K562 (cell line): Measurements from ENCODE around the gene ZNF547. TPM values are rescaled to one million over a fixed set of nuclear protein-coding genes. Genes with fewer than 3 reads are reported as not detected.

ENCODE experiments used
- ASH1L ChIP-seq: fragments of 450-650 bp; IDR thresholded peaks from 2 replicates; pipeline ENCODE4 v1.6.1; 2018; ENCODE audit warnings: borderline replicate concordance, mild to moderate bottlenecking, low read depth; ENCODE audit not compliant: partially characterized antibody
- DMBX1 ChIP-seq: fragments of 250-450 bp; sonication (Bioruptor Pico); IDR thresholded peaks from 2 replicates; pipeline ENCODE4 v1.8.0; 2022; ENCODE audit warnings: inconsistent platforms, mild to moderate bottlenecking, moderate library complexity, borderline replicate concordance
- HNRNPH1 ChIP-seq: fragments of 200-400 bp; formaldehyde crosslinking; optimal IDR thresholded peaks from 2 replicates; pipeline ENCODE3; 2017; ENCODE audit warnings: low read depth, mild to moderate bottlenecking, low read length, moderate library complexity
- HNRNPLL ChIP-seq: fragments of 200-400 bp; formaldehyde crosslinking; IDR thresholded peaks from 2 replicates; pipeline ENCODE4 v1.6.1; 2017; ENCODE audit warnings: low read length, low read depth, mild to moderate bottlenecking; ENCODE audit not compliant: poor library complexity, severe bottlenecking
- KLF6 ChIP-seq: fragments of 250-450 bp; sonication (Bioruptor Pico); IDR thresholded peaks from 2 replicates; pipeline ENCODE4 v1.4.0; 2020; ENCODE audit warnings: mild to moderate bottlenecking, moderate library complexity, borderline replicate concordance
- MAFF ChIP-seq: IDR thresholded peaks from 2 replicates; pipeline ENCODE4 v1.6.1; 2012; ENCODE audit warnings: low read length, improper control_type of control experiment
- MAFK ChIP-seq: IDR thresholded peaks from 2 replicates; pipeline ENCODE4 v1.6.1; 2011; ENCODE audit warnings: low read length, improper control_type of control experiment
- NCOA1 ChIP-seq: fragments of 450-650 bp; IDR thresholded peaks from 2 replicates; pipeline ENCODE4 v1.6.1; 2016; ENCODE audit warnings: low read depth
- NR3C1 ChIP-seq: sonication (generic); formaldehyde crosslinking; IDR thresholded peaks from 2 replicates; pipeline ENCODE4 v1.8.1; 2022; ENCODE audit warnings: missing genetic modification reagents
- PKNOX1 ChIP-seq: fragments of 450-650 bp; IDR thresholded peaks from 2 replicates; pipeline ENCODE4 v1.6.1; 2016
- RAD51 ChIP-seq: fragments of 450-650 bp; IDR thresholded peaks from 2 replicates; pipeline ENCODE4 v1.7.1; 2016; ENCODE audit warnings: low read depth, mild to moderate bottlenecking, borderline replicate concordance
- RFX5 ChIP-seq: IDR thresholded peaks from 2 replicates; pipeline ENCODE4 v1.6.1; 2011; ENCODE audit warnings: low read depth, mild to moderate bottlenecking, improper control_type of control experiment, low read length
- SETDB1 ChIP-seq: IDR thresholded peaks from one replicate; pipeline ENCODE4 v1.6.1; 2012; ENCODE audit warnings: low read length, control low read depth, inconsistent platforms
- SIN3A ChIP-seq, 2 experiments: fragments of 150-350 bp in 1 of 2; IDR thresholded peaks; 2 replicates each; pipeline ENCODE4 v1.6.1; 2011 to 2016; ENCODE audit warnings: borderline replicate concordance in 2 of 2, low read depth in 2 of 2, low read length in 2 of 2, mild to moderate bottlenecking in 2 of 2, moderate library complexity in 2 of 2; ENCODE audit not compliant: control insufficient read depth in 1 of 2
- SP2 ChIP-seq: IDR thresholded peaks from 2 replicates; pipeline ENCODE4 v1.6.1; 2011; ENCODE audit warnings: mild to moderate bottlenecking, low read depth, low read length, moderate library complexity; ENCODE audit not compliant: poor library complexity, severe bottlenecking; ENCODE audit errors: extremely low read depth
- TBL1XR1 ChIP-seq, 2 experiments: IDR thresholded peaks; 2 replicates each; pipeline ENCODE4 v1.6.1; 2012; ENCODE audit warnings: improper control_type of control experiment in 2 of 2, low read length in 2 of 2, mild to moderate bottlenecking in 1 of 2
- TSHZ1 ChIP-seq: fragments of 250-450 bp; sonication (Bioruptor Pico); IDR thresholded peaks from 2 replicates; pipeline ENCODE4 v1.4.0; 2020; ENCODE audit warnings: mild to moderate bottlenecking, moderate library complexity
- ZNF24 ChIP-seq: fragments of 450-650 bp; IDR thresholded peaks from 2 replicates; pipeline ENCODE4 v1.6.1; 2016
- ZNF449 ChIP-seq: fragments of 250-450 bp; sonication (Bioruptor Pico); IDR thresholded peaks from 2 replicates; pipeline ENCODE4 v1.8.0; 2022; ENCODE audit warnings: moderate library complexity, mild to moderate bottlenecking, inconsistent platforms
- polyA plus RNA-seq, 8 experiments: library from polyadenylated mRNA; depleted of rRNA in 4 of 8; stranded (reverse) in 5 of 8; unstranded in 3 of 8; fragments of >200 nt; fragmentation: Nextera tagmentation in 2 of 8; fragmentation: Illumina TruSeq in 1 of 8; extraction: Ambion mirVana in 2 of 8; extraction: Trizol in 1 of 8; gene quantifications; 2 replicates each; pipeline versions ENCODE4 v1.2.1 to v1.2.3, GENCODE V29; 2011 to 2014; ENCODE audit warnings: inconsistent platforms in 1 of 8, missing spikeins in 1 of 8
- total RNA-seq, 7 experiments: library from RNA; depleted of rRNA in 6 of 7; stranded (reverse); fragments of >200 nt in 6 of 7; fragmentation: Illumina TruSeq in 2 of 7; extraction: Trizol in 2 of 7; gene quantifications; 2 replicates each; pipeline versions ENCODE4 v1.2.1 to v1.2.3, GENCODE V29; 2011 to 2021; ENCODE audit warnings: low replicate concordance in 1 of 7
- TF ChIP-seq, protein P1 (sequence below): sonication (generic); formaldehyde crosslinking; IDR thresholded peaks from 2 replicates; pipeline ENCODE4 v1.4.0; 2020; ENCODE audit warnings: mild to moderate bottlenecking, missing genetic modification reagents

ZNF547 gene
- total and polyA plus RNA-seq, 9 of the 15 experiments (the other 6 are each of a cell fraction or from before 2014, with no cell fraction given): 0.03 to 0.96 (median 0.30) TPM

DNA sequence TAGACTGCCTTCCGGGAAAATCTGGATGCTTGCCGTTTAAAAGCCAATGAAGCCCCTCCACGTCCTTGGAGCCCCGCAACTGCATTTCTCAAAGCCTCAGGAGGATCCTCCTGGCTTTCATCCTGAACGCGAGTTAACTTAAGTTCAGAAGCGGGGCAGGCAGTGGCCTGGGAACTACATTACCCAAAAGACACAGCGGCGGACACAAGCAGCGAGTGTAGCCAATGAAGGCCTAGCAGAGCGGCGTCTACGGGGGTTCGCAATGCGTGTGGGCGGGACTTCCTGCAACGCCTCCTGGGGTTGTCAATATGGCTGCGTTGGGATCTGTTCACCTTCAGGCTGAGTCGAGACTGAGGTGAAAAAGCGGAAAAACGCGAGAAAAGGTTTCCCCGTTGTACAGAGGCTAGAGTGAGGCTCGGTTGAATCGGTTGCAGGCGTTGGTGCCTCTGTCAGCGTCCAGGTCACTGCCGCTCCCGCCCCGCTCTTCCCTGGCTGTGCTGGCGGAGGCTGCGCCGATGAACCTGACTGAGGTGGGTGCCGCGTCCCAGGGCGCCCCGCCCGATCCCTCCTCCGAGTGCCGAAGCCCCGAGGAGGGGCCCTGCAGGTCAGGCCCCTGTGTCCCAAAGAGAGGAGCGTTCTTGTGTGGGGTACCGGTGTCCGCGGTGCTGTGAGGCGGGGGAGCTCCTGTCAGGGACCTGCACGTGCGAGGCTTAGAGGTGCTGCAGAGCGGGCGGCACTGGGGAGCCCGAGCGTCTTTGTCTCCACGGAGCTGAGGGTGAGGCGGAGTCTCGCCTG, 47.7 kb downstream of the ZNF547 start, which contains the start of gene ZNF17 (continued):
- TF ChIP-seq ZNF449 (CRISPR knock-in tag) (no peak), MAFF (no peak), SP2 (peak; percentile 73), RFX5 (no peak), SETDB1 (no peak), RAD51 (no peak), NCOA1 (no peak), ZNF24 (no peak), MAFK (no peak), PKNOX1 (peak; percentile 98), DMBX1 (CRISPR knock-in tag) (no peak), TSHZ1 (CRISPR knock-in tag) (no peak), HNRNPH1 (no peak), ASH1L (peak; percentile 50), KLF6 (CRISPR knock-in tag) (no peak), HNRNPLL (peak; percentile 11), SIN3A (IDR thresholded peaks at IDR 0.05; ENCODE audit: borderline replicate concordance in 2 of 2, control insufficient read depth in 1 of 2, low read depth in 2 of 2, low read length in 2 of 2) (peak; percentile 67 to 84; a peak in 2 of 4 replicates), NR3C1 (CRISPR knock-in tag) (no peak), TBL1XR1 (IDR thresholded peaks at IDR 0.05; ENCODE audit: low read length in 2 of 2) (no peak; a peak in 1 of 4 replicates)
- TF ChIP-seq, protein P1, sequence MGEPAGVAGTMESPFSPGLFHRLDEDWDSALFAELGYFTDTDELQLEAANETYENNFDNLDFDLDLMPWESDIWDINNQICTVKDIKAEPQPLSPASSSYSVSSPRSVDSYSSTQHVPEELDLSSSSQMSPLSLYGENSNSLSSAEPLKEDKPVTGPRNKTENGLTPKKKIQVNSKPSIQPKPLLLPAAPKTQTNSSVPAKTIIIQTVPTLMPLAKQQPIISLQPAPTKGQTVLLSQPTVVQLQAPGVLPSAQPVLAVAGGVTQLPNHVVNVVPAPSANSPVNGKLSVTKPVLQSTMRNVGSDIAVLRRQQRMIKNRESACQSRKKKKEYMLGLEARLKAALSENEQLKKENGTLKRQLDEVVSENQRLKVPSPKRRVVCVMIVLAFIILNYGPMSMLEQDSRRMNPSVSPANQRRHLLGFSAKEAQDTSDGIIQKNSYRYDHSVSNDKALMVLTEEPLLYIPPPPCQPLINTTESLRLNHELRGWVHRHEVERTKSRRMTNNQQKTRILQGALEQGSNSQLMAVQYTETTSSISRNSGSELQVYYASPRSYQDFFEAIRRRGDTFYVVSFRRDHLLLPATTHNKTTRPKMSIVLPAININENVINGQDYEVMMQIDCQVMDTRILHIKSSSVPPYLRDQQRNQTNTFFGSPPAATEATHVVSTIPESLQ (CRISPR knock-in tag): no peak
